HepG2 (cell line): ENCODE data around the gene SMLR1. TPM values are rescaled to one million over a fixed set of nuclear protein-coding genes. Genes with fewer than 3 reads are reported as not detected.

Experiments used
- GPN1 ChIP-seq: sonication (generic); formaldehyde crosslinking; IDR thresholded peaks from 2 replicates; pipeline ENCODE4 v1.5.1; 2020; ENCODE audit warnings: missing genetic modification reagents, borderline replicate concordance
- HOXA9 ChIP-seq: sonication (generic); formaldehyde crosslinking; IDR thresholded peaks from 2 replicates; pipeline ENCODE4 v1.8.1; 2022; ENCODE audit warnings: missing genetic modification reagents, mild to moderate bottlenecking, moderate library complexity, borderline replicate concordance
- ISL2 ChIP-seq: sonication (generic); formaldehyde crosslinking; IDR thresholded peaks from 2 replicates; pipeline ENCODE4 v1.5.0; 2020; ENCODE audit warnings: missing genetic modification reagents
- MEF2D ChIP-seq: sonication (generic); formaldehyde crosslinking; IDR thresholded peaks from 2 replicates; pipeline ENCODE4 v1.5.1; 2020; ENCODE audit warnings: mild to moderate bottlenecking, missing genetic modification reagents
- MXI1 ChIP-seq: IDR thresholded peaks from 3 replicates; pipeline ENCODE4 v1.6.1; 2012; ENCODE audit warnings: low read depth, low read length, inconsistent platforms, borderline replicate concordance
- POLR2A ChIP-seq, 2 experiments: IDR thresholded peaks; 2 replicates each; pipeline ENCODE4 v1.6.1; 2011; ENCODE audit warnings: low read depth in 2 of 2, low read length in 2 of 2, mild to moderate bottlenecking in 1 of 2, moderate library complexity in 1 of 2; ENCODE audit not compliant: insufficient read depth in 1 of 2
- PPARG ChIP-seq: conservative IDR thresholded peaks from 2 replicates; pipeline ENCODE4 v1.6.1; 2016; ENCODE audit warnings: missing biosample characterization, missing genetic modification reagents
- RARA ChIP-seq: IDR thresholded peaks from 2 replicates; pipeline ENCODE4 v1.6.1; 2016; ENCODE audit warnings: missing genetic modification reagents, missing compliant biosample characterization
- TCF12 ChIP-seq, 2 experiments: fragments of 450-650 bp in 1 of 2; sonication (generic) in 1 of 2; formaldehyde crosslinking in 1 of 2; IDR thresholded peaks; 2 replicates each; pipeline versions ENCODE4 v1.6.1 to v1.8.0; 2017 to 2022; ENCODE audit warnings: antibody characterized with exemption in 1 of 2, mild to moderate bottlenecking in 1 of 2, missing genetic modification reagents in 1 of 2, moderate library complexity in 1 of 2
- TRIM24 ChIP-seq: sonication (generic); formaldehyde crosslinking; IDR thresholded peaks from 2 replicates; pipeline ENCODE4 v1.8.0; 2022; ENCODE audit warnings: mild to moderate bottlenecking, missing genetic modification reagents
- ZBTB49 ChIP-seq: sonication (generic); formaldehyde crosslinking; IDR thresholded peaks from 2 replicates; pipeline ENCODE4 v1.4.0; 2020; ENCODE audit warnings: missing genetic modification reagents, borderline replicate concordance
- ZEB1 ChIP-seq: IDR thresholded peaks from 2 replicates; pipeline ENCODE4 v1.6.1; 2012; ENCODE audit warnings: mild to moderate bottlenecking, low read depth, inconsistent platforms; ENCODE audit not compliant: insufficient replicate concordance
- ZNF292 ChIP-seq: sonication (generic); formaldehyde crosslinking; IDR thresholded peaks from 2 replicates; pipeline ENCODE4 v1.8.1; 2022; ENCODE audit warnings: mild to moderate bottlenecking, low read depth, missing genetic modification reagents, borderline replicate concordance
- ZNF296 ChIP-seq: sonication (generic); formaldehyde crosslinking; conservative IDR thresholded peaks from 2 replicates; pipeline ENCODE4 v1.5.0; 2020; ENCODE audit warnings: mild to moderate bottlenecking, missing genetic modification reagents
- ZNF468 ChIP-seq: sonication (generic); formaldehyde crosslinking; IDR thresholded peaks from 2 replicates; pipeline ENCODE4 v1.8.0; 2022; ENCODE audit warnings: mild to moderate bottlenecking, moderate library complexity, missing genetic modification reagents
- ZNF546 ChIP-seq: sonication (generic); formaldehyde crosslinking; conservative IDR thresholded peaks from 2 replicates; pipeline ENCODE4 v1.8.1; 2023; ENCODE audit warnings: mild to moderate bottlenecking, missing genetic modification reagents
- ZNF552 ChIP-seq: sonication (generic); formaldehyde crosslinking; IDR thresholded peaks from 2 replicates; pipeline ENCODE4 v1.9.0; 2022; ENCODE audit warnings: missing genetic modification reagents, mild to moderate bottlenecking, borderline replicate concordance
- polyA plus RNA-seq, 8 experiments: library from polyadenylated mRNA; depleted of rRNA in 3 of 8; stranded (reverse) in 7 of 8; unstranded in 1 of 8; fragments of >200 nt; fragmentation: Illumina TruSeq in 4 of 8; extraction: Trizol in 4 of 8; gene quantifications; 2 replicates each; pipeline versions ENCODE4 v1.2.1 to v1.2.3, GENCODE V29; 2011 to 2016; ENCODE audit warnings: low read depth in 4 of 8, missing spikeins in 1 of 8, mixed read lengths in 1 of 8; ENCODE audit not compliant: insufficient read depth in 1 of 8
- total RNA-seq, 5 experiments: library from RNA; depleted of rRNA; stranded (reverse); fragments of >200 nt; fragmentation: Illumina TruSeq; extraction: Trizol; gene quantifications; 2 replicates each; pipeline ENCODE4 v1.2.3, GENCODE V29; 2016; ENCODE audit warnings: low read depth in 1 of 5
- TF ChIP-seq, protein P1 (sequence below): sonication (generic); formaldehyde crosslinking; IDR thresholded peaks from 2 replicates; pipeline ENCODE4 v1.8.0; 2022; ENCODE audit warnings: mild to moderate bottlenecking, missing genetic modification reagents
- TF ChIP-seq, protein P2 (sequence below): IDR thresholded peaks from 2 replicates; pipeline ENCODE4 v1.6.1; 2016; ENCODE audit warnings: missing biosample characterization, missing genetic modification reagents, low read depth
- TF ChIP-seq, protein P3 (sequence below): IDR thresholded peaks from 2 replicates; pipeline ENCODE4 v1.6.1; 2016; ENCODE audit warnings: missing genetic modification reagents, missing compliant biosample characterization
- TF ChIP-seq, protein P4 (sequence below): sonication (generic); formaldehyde crosslinking; IDR thresholded peaks from 2 replicates; pipeline ENCODE4 v1.4.0; 2020; ENCODE audit warnings: mild to moderate bottlenecking, low read depth, missing genetic modification reagents

The SMLR1 gene
- total and polyA plus RNA-seq, 2 of the 13 experiments (the other 11 are each of a cell fraction or from before 2014, with no cell fraction given), result 41.8 to 104 TPM

DNA sequence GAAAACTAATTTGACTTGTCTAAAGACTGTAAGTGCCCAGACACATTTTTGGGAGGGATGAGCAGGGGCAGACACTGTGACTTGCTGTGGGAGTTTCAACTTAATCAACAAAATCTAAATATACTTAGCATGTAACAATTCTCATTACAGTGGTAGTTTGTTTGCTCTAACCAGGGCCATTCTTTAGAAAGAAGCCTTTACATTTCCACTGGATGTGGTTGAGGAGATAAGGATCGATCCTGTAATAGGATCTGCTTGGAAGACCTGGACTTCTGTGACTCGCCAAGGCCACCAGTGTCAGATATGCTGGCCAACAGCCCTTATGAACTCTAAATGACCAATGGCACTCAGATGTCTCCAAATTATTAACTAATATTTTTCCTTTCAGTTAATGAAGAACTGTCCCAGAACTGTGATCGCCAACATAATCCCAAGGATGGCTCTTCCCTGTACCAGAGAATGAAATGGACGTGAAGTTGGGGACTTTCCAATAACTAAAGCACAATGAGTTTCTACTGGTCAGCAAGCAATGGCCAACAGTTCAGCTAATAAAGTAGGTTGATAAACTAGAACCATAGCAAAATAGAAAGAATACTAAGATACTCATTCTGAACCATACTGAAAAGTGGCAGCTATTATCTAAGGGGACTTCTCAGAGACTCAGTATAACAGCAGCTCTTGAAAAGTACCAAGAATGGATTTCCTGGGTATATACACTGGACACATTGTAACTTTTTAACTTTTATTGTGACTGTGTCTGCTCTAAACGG is 7.5 kb downstream of the SMLR1 start (continued):
- no peak for TF ChIP-seq TCF12 (IDR thresholded peaks at IDR 0.05)
- no peak for TF ChIP-seq TCF12 (CRISPR knock-in tag; IDR thresholded peaks at IDR 0.05)
- peak; percentile 60 for TF ChIP-seq PPARG (CRISPR knock-in tag)
- TF ChIP-seq MEF2D (CRISPR knock-in tag), result 0 out of 2 replicates have a peak, but pooled peaks have one; percentile 26
- TF ChIP-seq ZNF292 (CRISPR knock-in tag), result 0 out of 2 replicates have a peak, but pooled peaks have one; percentile 29
- no peak for TF ChIP-seq ZNF546 (CRISPR knock-in tag)
- TF ChIP-seq ZNF296 (CRISPR knock-in tag), result no peak
- TF ChIP-seq HOXA9 (CRISPR knock-in tag), result no peak
- no peak for TF ChIP-seq ZNF552 (CRISPR knock-in tag)
- TF ChIP-seq, protein P1, sequence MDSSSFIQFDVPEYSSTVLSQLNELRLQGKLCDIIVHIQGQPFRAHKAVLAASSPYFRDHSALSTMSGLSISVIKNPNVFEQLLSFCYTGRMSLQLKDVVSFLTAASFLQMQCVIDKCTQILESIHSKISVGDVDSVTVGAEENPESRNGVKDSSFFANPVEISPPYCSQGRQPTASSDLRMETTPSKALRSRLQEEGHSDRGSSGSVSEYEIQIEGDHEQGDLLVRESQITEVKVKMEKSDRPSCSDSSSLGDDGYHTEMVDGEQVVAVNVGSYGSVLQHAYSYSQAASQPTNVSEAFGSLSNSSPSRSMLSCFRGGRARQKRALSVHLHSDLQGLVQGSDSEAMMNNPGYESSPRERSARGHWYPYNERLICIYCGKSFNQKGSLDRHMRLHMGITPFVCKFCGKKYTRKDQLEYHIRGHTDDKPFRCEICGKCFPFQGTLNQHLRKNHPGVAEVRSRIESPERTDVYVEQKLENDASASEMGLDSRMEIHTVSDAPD, result 0 out of 2 replicates have a peak, but pooled peaks have one; percentile 50
- no peak for TF ChIP-seq GPN1 (CRISPR knock-in tag)
- no peak for TF ChIP-seq TRIM24 (CRISPR knock-in tag)
- TF ChIP-seq ZBTB49, result no peak
- TF ChIP-seq MXI1, result no peak
- no peak for TF ChIP-seq ZEB1
- TF ChIP-seq ISL2 (CRISPR knock-in tag), result peak; percentile 88
- TF ChIP-seq ZNF468 (CRISPR knock-in tag), result no peak
- TF ChIP-seq, protein P2, sequence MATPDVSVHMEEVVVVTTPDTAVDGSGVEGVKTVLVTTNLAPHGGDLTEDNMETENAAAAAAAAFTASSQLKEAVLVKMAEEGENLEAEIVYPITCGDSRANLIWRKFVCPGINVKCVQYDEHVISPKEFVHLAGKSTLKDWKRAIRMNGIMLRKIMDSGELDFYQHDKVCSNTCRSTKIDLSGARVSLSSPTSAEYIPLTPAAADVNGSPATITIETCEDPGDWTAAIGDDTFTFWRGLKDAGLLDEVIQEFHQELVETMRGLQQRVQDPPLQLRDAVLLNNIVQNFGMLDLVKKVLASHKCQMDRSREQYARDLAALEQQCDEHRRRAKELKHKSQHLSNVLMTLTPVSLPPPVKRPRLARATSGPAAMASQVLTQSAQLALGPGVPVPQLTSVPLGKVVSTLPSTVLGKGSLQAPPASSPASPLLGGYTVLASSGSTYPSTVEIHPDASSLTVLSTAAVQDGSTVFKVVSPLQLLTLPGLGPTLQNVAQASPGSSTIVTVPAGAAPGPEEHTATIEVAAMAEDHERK (CRISPR knock-in tag), result no peak
- TF ChIP-seq, protein P3, sequence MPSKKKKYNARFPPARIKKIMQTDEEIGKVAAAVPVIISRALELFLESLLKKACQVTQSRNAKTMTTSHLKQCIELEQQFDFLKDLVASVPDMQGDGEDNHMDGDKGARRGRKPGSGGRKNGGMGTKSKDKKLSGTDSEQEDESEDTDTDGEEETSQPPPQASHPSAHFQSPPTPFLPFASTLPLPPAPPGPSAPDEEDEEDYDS (CRISPR knock-in tag), result no peak
- TF ChIP-seq POLR2A (IDR thresholded peaks at IDR 0.05; ENCODE audit: insufficient read depth in 1 of 2, low read depth in 2 of 2, low read length in 2 of 2), result peak in 1 of 2 experiments; percentile 33; a peak in 1 of 4 replicates
- peak; percentile 80 for TF ChIP-seq RARA (CRISPR knock-in tag)
- TF ChIP-seq, protein P4, sequence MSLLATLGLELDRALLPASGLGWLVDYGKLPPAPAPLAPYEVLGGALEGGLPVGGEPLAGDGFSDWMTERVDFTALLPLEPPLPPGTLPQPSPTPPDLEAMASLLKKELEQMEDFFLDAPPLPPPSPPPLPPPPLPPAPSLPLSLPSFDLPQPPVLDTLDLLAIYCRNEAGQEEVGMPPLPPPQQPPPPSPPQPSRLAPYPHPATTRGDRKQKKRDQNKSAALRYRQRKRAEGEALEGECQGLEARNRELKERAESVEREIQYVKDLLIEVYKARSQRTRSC (CRISPR knock-in tag), result no peak
